ENCODE results near the gene RTL5. TPM values are rescaled to one million over a fixed set of nuclear protein-coding genes. Genes with fewer than 3 reads are reported as not detected.

Gene RTL5
- total and polyA plus RNA-seq, 8 donors = 10.6 to 29.8 (median 24.2) TPM

DNA sequence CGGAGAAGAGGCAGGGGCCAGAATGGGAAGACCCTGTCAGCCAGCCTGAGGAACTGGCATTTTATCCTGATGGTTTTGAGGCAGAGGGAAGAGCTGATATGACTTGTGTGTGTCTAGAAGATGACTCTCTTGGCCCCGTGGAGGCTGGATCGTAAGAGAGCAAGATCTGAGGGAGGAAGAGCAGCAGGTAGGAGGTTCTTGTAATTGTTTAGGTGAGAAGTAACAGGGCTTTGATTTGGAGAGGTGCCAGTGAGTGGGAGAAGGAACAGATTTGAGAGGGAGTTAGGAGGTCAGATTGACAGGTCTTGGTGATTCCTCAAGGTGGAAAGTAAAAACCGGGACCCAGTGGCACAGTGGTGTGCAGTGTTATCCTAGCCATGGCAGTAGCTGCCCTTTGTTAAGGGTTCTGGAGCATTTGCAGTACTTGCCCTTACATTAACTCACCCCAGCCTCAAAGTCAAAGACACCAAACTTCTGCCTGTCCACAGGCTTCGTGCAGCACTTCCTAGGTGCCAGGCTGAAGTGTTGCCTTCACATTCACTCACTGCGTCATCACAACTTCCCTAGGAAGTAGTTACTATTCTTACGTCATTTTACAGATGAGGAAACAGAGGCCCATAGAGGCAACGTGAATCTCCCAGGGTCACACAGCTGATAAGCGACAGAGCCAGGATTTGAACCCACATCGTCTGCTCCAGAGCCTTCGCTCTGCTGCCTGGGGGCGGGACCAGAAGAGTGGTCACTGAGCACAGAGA lies 23.7 kb downstream of the RTL5 start:
- no peak overlapping the region for H3K4me3 ChIP-seq
- H3K4me1 ChIP-seq = peaks cover 0 to 16% of the 10 kb centered on the region in 2 donors
- ATAC-seq = no peak
- H3K27ac ChIP-seq = peak overlapping the region in 1 of 2 donors; percentile 80
- H3K27me3 ChIP-seq = no peaks in the 10 kb centered on the region
- H3K9me3 ChIP-seq = no peaks in the 10 kb centered on the region
- no peaks in the 10 kb centered on the region for H3K36me3 ChIP-seq
- intact Hi-C loops (cut with DNase I) = no loop called here
- no peak for DNase-seq
- TF ChIP-seq, protein P1, sequence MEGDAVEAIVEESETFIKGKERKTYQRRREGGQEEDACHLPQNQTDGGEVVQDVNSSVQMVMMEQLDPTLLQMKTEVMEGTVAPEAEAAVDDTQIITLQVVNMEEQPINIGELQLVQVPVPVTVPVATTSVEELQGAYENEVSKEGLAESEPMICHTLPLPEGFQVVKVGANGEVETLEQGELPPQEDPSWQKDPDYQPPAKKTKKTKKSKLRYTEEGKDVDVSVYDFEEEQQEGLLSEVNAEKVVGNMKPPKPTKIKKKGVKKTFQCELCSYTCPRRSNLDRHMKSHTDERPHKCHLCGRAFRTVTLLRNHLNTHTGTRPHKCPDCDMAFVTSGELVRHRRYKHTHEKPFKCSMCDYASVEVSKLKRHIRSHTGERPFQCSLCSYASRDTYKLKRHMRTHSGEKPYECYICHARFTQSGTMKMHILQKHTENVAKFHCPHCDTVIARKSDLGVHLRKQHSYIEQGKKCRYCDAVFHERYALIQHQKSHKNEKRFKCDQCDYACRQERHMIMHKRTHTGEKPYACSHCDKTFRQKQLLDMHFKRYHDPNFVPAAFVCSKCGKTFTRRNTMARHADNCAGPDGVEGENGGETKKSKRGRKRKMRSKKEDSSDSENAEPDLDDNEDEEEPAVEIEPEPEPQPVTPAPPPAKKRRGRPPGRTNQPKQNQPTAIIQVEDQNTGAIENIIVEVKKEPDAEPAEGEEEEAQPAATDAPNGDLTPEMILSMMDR (IDR thresholded peaks at IDR 0.05) = no peak

DNA sequence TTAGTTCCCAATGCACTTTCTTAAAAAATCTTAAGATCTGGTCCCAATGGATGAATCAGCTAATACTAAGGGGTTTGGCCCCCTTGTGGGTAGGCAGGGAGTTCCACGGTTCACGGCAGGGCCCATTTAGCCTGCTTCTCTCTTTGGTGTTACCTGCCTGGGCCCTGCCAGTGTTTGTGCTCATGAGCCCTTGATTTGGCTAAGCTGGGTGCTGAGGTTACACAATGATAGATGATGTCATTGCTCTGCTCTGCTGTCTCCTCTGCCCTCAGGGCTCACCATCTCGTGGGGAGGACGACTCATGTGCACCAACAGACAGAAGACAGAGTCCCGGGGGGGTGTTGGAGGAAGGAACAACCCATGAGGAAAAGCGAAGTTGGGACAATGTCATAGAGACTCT lies 24.4 kb downstream of the RTL5 start:
- intact Hi-C loops (cut with DNase I) = no loop called here
- Histone ChIP-seq H3K27ac (peak overlapping the region in 1 of 2 donors; percentile 80), H3K4me3 (no peak overlapping the region), H3K4me1 (peaks cover 0 to 21% of the 10 kb centered on the region in 2 donors), H3K27me3 (no peaks in the 10 kb centered on the region), H3K36me3 (no peaks in the 10 kb centered on the region), H3K9me3 (no peaks in the 10 kb centered on the region)
- TF ChIP-seq, protein P1 (IDR thresholded peaks at IDR 0.05) = no peak
- no peak for DNase-seq
- ATAC-seq = peak; percentile 51

DNA sequence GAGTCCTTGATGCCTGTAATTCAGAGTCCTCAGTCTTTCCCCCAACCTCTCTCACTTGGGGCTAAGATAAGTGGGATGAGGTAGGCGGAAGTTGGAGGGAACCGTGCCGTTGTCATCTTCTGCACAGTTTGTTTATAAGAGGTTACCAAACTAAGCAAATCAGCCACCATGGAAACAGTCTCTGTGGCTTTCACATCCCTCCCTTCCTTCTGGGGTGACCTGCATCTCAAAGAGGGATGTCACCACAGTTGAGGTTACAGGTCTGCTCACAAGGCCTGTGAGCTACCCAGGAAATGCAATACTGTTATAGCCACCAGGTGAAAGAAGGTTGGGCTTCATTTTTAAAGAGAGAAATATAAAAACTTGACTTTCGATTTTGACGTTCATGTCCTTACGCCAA lies 26.3 kb downstream of the RTL5 start:
- Histone ChIP-seq H3K36me3 (no peaks in the 10 kb centered on the region), H3K4me1 (peaks cover 0 to 38% of the 10 kb centered on the region in 2 donors), H3K9me3 (no peaks in the 10 kb centered on the region), H3K27ac (peak overlapping the region in 1 of 2 donors; percentile 39), H3K27me3 (peaks cover 0 to 4% of the 10 kb centered on the region in 2 donors), H3K4me3 (no peak overlapping the region)
- TF ChIP-seq, protein P1 (IDR thresholded peaks at IDR 0.05) = no peak
- DNase-seq (no peak), ATAC-seq (no peak)
- intact Hi-C loops (cut with DNase I) = no loop called here

DNA sequence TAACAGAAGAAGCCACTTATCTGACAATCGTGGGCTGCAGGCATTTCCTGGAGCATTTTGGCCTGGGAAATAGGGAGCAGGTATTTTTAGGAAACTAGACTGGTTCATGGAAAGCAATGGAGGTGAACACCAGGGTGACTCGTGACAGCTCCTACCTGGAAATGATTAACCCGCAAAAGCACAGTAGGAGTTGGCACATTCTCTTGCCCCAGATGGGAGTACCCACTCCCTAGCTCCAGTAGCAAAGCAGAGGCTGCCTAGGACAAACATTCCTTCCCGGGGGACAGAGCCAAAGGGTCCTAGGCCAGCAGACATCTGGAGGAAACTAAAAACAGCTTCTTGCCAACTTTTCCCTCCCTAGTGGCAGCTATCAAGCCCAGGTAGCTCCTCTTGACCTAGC lies 29.0 kb downstream of the RTL5 start:
- H3K4me1 ChIP-seq = peaks cover 0 to 46% of the 10 kb centered on the region in 2 donors
- TF ChIP-seq, protein P1 (IDR thresholded peaks at IDR 0.05) = no peak
- H3K36me3 ChIP-seq = no peaks in the 10 kb centered on the region
- no peak overlapping the region for H3K4me3 ChIP-seq
- ATAC-seq (peak; percentile 27), DNase-seq (no peak)
- H3K27me3 ChIP-seq = peaks cover 0 to 7% of the 10 kb centered on the region in 2 donors
- intact Hi-C loops (cut with DNase I) = no loop called here
- no peak overlapping the region for H3K27ac ChIP-seq
- H3K9me3 ChIP-seq = no peaks in the 10 kb centered on the region

DNA sequence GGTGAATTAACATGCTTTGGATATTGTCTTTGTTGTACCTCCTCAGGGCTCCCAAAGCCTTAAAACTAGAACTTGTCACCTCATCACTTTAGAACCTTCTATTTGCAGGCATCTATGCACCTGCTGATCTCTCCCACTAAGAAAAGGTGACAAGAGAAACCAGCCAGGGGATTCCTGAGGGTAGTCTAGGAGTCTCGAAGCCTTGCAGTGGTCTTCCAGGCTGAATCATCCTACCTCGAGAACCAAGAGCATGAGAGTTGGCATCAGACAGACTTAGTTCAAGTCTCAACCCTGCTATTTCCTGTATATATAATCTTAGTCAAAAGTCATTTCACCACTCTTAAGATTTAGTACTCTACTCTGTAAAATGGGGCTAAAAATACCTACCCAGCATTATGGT lies 29.6 kb downstream of the RTL5 start:
- intact Hi-C loops (cut with DNase I) = no loop called here
- Histone ChIP-seq H3K27me3 (peaks cover 0 to 7% of the 10 kb centered on the region in 2 donors), H3K4me1 (peaks cover 0 to 44% of the 10 kb centered on the region in 2 donors), H3K4me3 (peak overlapping the region in 1 of 2 donors; percentile 28), H3K36me3 (no peaks in the 10 kb centered on the region), H3K9me3 (no peaks in the 10 kb centered on the region), H3K27ac (peak overlapping the region in 1 of 2 donors; percentile 80)
- ATAC-seq (no peak), DNase-seq (no peak)
- TF ChIP-seq, protein P1 (IDR thresholded peaks at IDR 0.05) = no peak
